Mesenchymal stem cell (in vitro differentiated cells and primary cell): ENCODE measurements around the gene PALD1.

Experiments
- DNase-seq: peaks from one replicate; pipeline ENCODE4 v3.0.0-alpha.2; 2013
- H2AFZ ChIP-seq: one replicate; pipeline ENCODE4 v1.6.1; 2013; ENCODE audit warnings: low read depth, mild to moderate bottlenecking, control low read depth, inconsistent platforms, low read length, moderate library complexity
- H2AK5ac ChIP-seq: 2 replicates; pipeline ENCODE4 v1.6.1; 2013; ENCODE audit warnings: low read length, moderate library complexity, mild to moderate bottlenecking, inconsistent platforms; ENCODE audit not compliant: severe bottlenecking
- H2BK120ac ChIP-seq: one replicate; pipeline ENCODE4 v1.6.1; 2013; ENCODE audit warnings: low read depth, mild to moderate bottlenecking, inconsistent platforms, low read length, moderate library complexity
- H2BK12ac ChIP-seq, 2 experiments: one replicate each; pipeline ENCODE4 v1.6.1; 2013; ENCODE audit warnings: inconsistent platforms in 2 of 2, low read length in 2 of 2, mild to moderate bottlenecking in 2 of 2, moderate library complexity in 2 of 2, control low read depth in 1 of 2
- H2BK15ac ChIP-seq: one replicate; pipeline ENCODE4 v1.6.1; 2013; ENCODE audit warnings: mild to moderate bottlenecking, low read depth, inconsistent platforms; ENCODE audit not compliant: poor library complexity, severe bottlenecking
- H2BK5ac ChIP-seq: 2 replicates; pipeline ENCODE4 v1.6.1; 2013; ENCODE audit warnings: low read depth, mild to moderate bottlenecking, low read length, control low read depth, inconsistent platforms; ENCODE audit not compliant: poor library complexity, severe bottlenecking
- H3K14ac ChIP-seq, 2 experiments: one replicate each; pipeline ENCODE4 v1.6.1; 2013; ENCODE audit warnings: inconsistent platforms in 2 of 2, low read length in 2 of 2, control low read depth in 1 of 2, mild to moderate bottlenecking in 1 of 2, moderate library complexity in 1 of 2
- H3K18ac ChIP-seq, 2 experiments: one replicate each; pipeline ENCODE4 v1.6.1; 2013; ENCODE audit warnings: inconsistent platforms in 2 of 2, low read length in 2 of 2, control low read depth in 1 of 2, low read depth in 1 of 2, mild to moderate bottlenecking in 1 of 2
- H3K23ac ChIP-seq, 2 experiments: one replicate each; pipeline ENCODE4 v1.6.1; 2013; ENCODE audit warnings: inconsistent platforms in 2 of 2, low read length in 2 of 2, mild to moderate bottlenecking in 2 of 2, moderate library complexity in 2 of 2, control low read depth in 1 of 2
- H3K27ac ChIP-seq: 2 replicates; pipeline ENCODE4 v1.5.1; 2013; ENCODE audit warnings: mild to moderate bottlenecking, moderate library complexity, low read length, control low read depth, inconsistent platforms; ENCODE audit not compliant: poor library complexity, severe bottlenecking
- H3K27me3 ChIP-seq, 2 experiments: 2 replicates each; pipeline versions ENCODE4 v1.6.1 to v1.7.0; 2013; ENCODE audit warnings: low read length in 2 of 2, mild to moderate bottlenecking in 2 of 2, moderate library complexity in 2 of 2, control low read depth in 1 of 2, inconsistent platforms in 1 of 2; ENCODE audit not compliant: control insufficient read depth in 1 of 2, insufficient read depth in 1 of 2
- H3K36me3 ChIP-seq, 2 experiments: 2 replicates each; pipeline versions ENCODE4 v1.6.1 to v1.7.0; 2013; ENCODE audit warnings: low read length in 2 of 2, control low read depth in 1 of 2, inconsistent platforms in 1 of 2, low read depth in 1 of 2, mild to moderate bottlenecking in 1 of 2; ENCODE audit not compliant: insufficient read depth in 2 of 2, control insufficient read depth in 1 of 2
- H3K4ac ChIP-seq, 2 experiments: one replicate each; pipeline ENCODE4 v1.6.1; 2013; ENCODE audit warnings: inconsistent platforms in 2 of 2, low read length in 2 of 2, mild to moderate bottlenecking in 2 of 2, moderate library complexity in 2 of 2, control low read depth in 1 of 2, low read depth in 1 of 2
- H3K4me1 ChIP-seq: 2 replicates; pipeline ENCODE4 v1.6.1; 2013; ENCODE audit warnings: low read depth, low read length, control low read depth; ENCODE audit not compliant: control insufficient read depth, insufficient read depth
- H3K4me2 ChIP-seq: 2 replicates; pipeline ENCODE4 v1.6.1; 2013; ENCODE audit warnings: low read length, mild to moderate bottlenecking, inconsistent platforms; ENCODE audit not compliant: poor library complexity, severe bottlenecking
- H3K4me3 ChIP-seq, 2 experiments: 2 replicates each; pipeline versions ENCODE4 v1.5.1 to v1.7.0; 2013; ENCODE audit warnings: low read length in 2 of 2, mild to moderate bottlenecking in 2 of 2, control low read depth in 1 of 2, low read depth in 1 of 2; ENCODE audit not compliant: insufficient read depth in 1 of 2
- H3K79me1 ChIP-seq: replicated peaks from 2 replicates; pipeline ENCODE4 v1.6.1; 2013; ENCODE audit warnings: mild to moderate bottlenecking, control low read depth, low read length, inconsistent platforms; ENCODE audit not compliant: poor library complexity, severe bottlenecking
- H3K9ac ChIP-seq: 2 replicates; pipeline ENCODE4 v1.7.0; 2013; ENCODE audit warnings: mild to moderate bottlenecking, low read length, moderate library complexity
- H3K9me3 ChIP-seq: 2 replicates; pipeline ENCODE4 v1.7.0; 2013; ENCODE audit warnings: mild to moderate bottlenecking, low read length; ENCODE audit not compliant: control insufficient read depth
- H4K8ac ChIP-seq: one replicate; pipeline ENCODE4 v1.6.1; 2013; ENCODE audit warnings: inconsistent platforms, mild to moderate bottlenecking, low read length, moderate library complexity
- H4K91ac ChIP-seq: one replicate; pipeline ENCODE4 v1.6.1; 2013; ENCODE audit warnings: mild to moderate bottlenecking, low read length, inconsistent platforms
- WGBS: methylation state at CpG from one replicate; pipeline ENCODE4 v1.1.7; 2013; ENCODE audit warnings: mixed read lengths; 5-methylcytosine and 5-hydroxymethylcytosine counted together

PALD1 gene

GRCh38 chr10:70462349-70462984 lies 16.1 kb upstream of the PALD1 start:
- Histone ChIP-seq H3K14ac (no peak overlapping the region), H2BK120ac (no peak overlapping the region), H4K8ac (no peak overlapping the region), H3K9me3 (no peaks in the 10 kb centered on the region), H3K27me3 (peaks cover 31 to 40% of the 10 kb centered on the region in 2 experiments), H2BK12ac (no peak overlapping the region), H3K23ac (no peak overlapping the region), H3K36me3 (no peaks in the 10 kb centered on the region), H3K9ac (no peak overlapping the region), H3K18ac (no peak overlapping the region), H3K79me1 (no peaks in the 10 kb centered on the region), H3K4ac (no peak overlapping the region), H3K4me1 (peaks cover 17% of the 10 kb centered on the region), H3K4me2 (no peak overlapping the region), H3K27ac (no peak overlapping the region), H2AFZ (no peak overlapping the region), H2AK5ac (no peak overlapping the region), H2BK5ac (no peak overlapping the region), H2BK15ac (no peak overlapping the region), H3K4me3 (no peak overlapping the region), H4K91ac (no peak overlapping the region)
- no peak for DNase-seq
- 85% methylated on average over 4 of the region's 4 CpGs for WGBS

- no peak overlapping the region for H4K91ac ChIP-seq
- no peak overlapping the region for H2BK5ac ChIP-seq
- H3K9ac ChIP-seq: no peak overlapping the region
- H3K9me3 ChIP-seq: no peaks in the 10 kb centered on the region
- H2AK5ac ChIP-seq: no peak overlapping the region
- H3K27ac ChIP-seq: no peak overlapping the region
- no peak overlapping the region for H2AFZ ChIP-seq
- no peak overlapping the region for H4K8ac ChIP-seq
- H2BK15ac ChIP-seq: no peak overlapping the region
- H3K4ac ChIP-seq: no peak overlapping the region
- H3K4me2 ChIP-seq: no peak overlapping the region
- H3K4me1 ChIP-seq: peaks cover 11% of the 10 kb centered on the region
- no peak for DNase-seq
- H3K27me3 ChIP-seq: peaks cover 26 to 44% of the 10 kb centered on the region in 2 experiments
- H3K14ac ChIP-seq: no peak overlapping the region
- no peak overlapping the region for H3K23ac ChIP-seq
- H3K18ac ChIP-seq: no peak overlapping the region
- H3K4me3 ChIP-seq: no peak overlapping the region
- no peaks in the 10 kb centered on the region for H3K79me1 ChIP-seq
- no peak overlapping the region for H2BK120ac ChIP-seq
- no peaks in the 10 kb centered on the region for H3K36me3 ChIP-seq
- H2BK12ac ChIP-seq: no peak overlapping the region
- WGBS: 96% methylated on average over 4 of the region's 4 CpGs
Measured at GRCh38 chr10:70465278-70465677, 13.3 kb upstream of the PALD1 start.

GRCh38 chr10:70465832-70466231 lies 12.7 kb upstream of the PALD1 start:
- peaks cover 11% of the 10 kb centered on the region for H3K4me1 ChIP-seq
- no peak overlapping the region for H3K9ac ChIP-seq
- DNase-seq: no peak
- no peak overlapping the region for H3K4me2 ChIP-seq
- no peak overlapping the region for H3K27ac ChIP-seq
- no peaks in the 10 kb centered on the region for H3K79me1 ChIP-seq
- H3K18ac ChIP-seq: no peak overlapping the region
- no peak overlapping the region for H2AFZ ChIP-seq
- no peak overlapping the region for H4K8ac ChIP-seq
- H3K23ac ChIP-seq: no peak overlapping the region
- no peak overlapping the region for H2BK5ac ChIP-seq
- no peak overlapping the region for H3K14ac ChIP-seq
- no peak overlapping the region for H3K4me3 ChIP-seq
- no peak overlapping the region for H3K4ac ChIP-seq
- 75% methylated on average over 1 of the region's 2 CpGs for WGBS
- no peaks in the 10 kb centered on the region for H3K36me3 ChIP-seq
- H4K91ac ChIP-seq: no peak overlapping the region
- H2BK15ac ChIP-seq: no peak overlapping the region
- peaks cover 26 to 44% of the 10 kb centered on the region in 2 experiments for H3K27me3 ChIP-seq
- no peaks in the 10 kb centered on the region for H3K9me3 ChIP-seq
- no peak overlapping the region for H2BK120ac ChIP-seq
- H2AK5ac ChIP-seq: no peak overlapping the region
- H2BK12ac ChIP-seq: no peak overlapping the region

- WGBS: 67% methylated on average over 3 of the region's 3 CpGs
- Histone ChIP-seq H3K36me3 (no peaks in the 10 kb centered on the region), H3K4me3 (no peak overlapping the region), H3K18ac (no peak overlapping the region), H3K27ac (no peak overlapping the region), H3K9me3 (no peaks in the 10 kb centered on the region), H3K4me2 (no peak overlapping the region), H2BK120ac (no peak overlapping the region), H2BK12ac (no peak overlapping the region), H3K27me3 (peaks cover 35 to 52% of the 10 kb centered on the region in 2 experiments), H2AK5ac (no peak overlapping the region), H3K79me1 (no peaks in the 10 kb centered on the region), H2BK15ac (no peak overlapping the region), H3K14ac (no peak overlapping the region), H4K91ac (no peak overlapping the region), H3K4me1 (peaks cover 11% of the 10 kb centered on the region), H3K23ac (no peak overlapping the region), H2BK5ac (no peak overlapping the region), H2AFZ (no peak overlapping the region), H3K4ac (no peak overlapping the region), H3K9ac (no peak overlapping the region), H4K8ac (no peak overlapping the region)
- no peak for DNase-seq
Measured at GRCh38 chr10:70466951-70467350, 11.6 kb upstream of the PALD1 start.
